Measurements from ENCODE around the gene ADCY4.

- no peak for TF ChIP-seq CTCF (IDR thresholded peaks at IDR 0.05)
- TF ChIP-seq POLR2A (IDR thresholded peaks at IDR 0.05), result no peak
Observed at GRCh38 chr14:24308342-24309124, 26.3 kb downstream of the ADCY4 start.

All from Peyer's patch (tissue), 4 donors.